Lower lobe of right lung (tissue), 2 donors: Measurements from ENCODE around the gene KLF13. TPM values are rescaled to one million over a fixed set of nuclear protein-coding genes. Genes with fewer than 3 reads are reported as not detected.

Experiments used
- ATAC-seq, 2 donors: fragments of 200-7000 bp; cut with Tn5 transposase; one replicate each; pipeline ENCODE4 v1.9.1; 2020 to 2022; ENCODE audit warnings: mild to moderate bottlenecking in 2 of 2, moderate library complexity in 2 of 2
- DNase-seq: peaks from one replicate; pipeline ENCODE4 v3.0.0-alpha.2; 2020
- H3K27ac ChIP-seq: fragments of 200-600 bp; one replicate; pipeline ENCODE4 v1.8.0; 2022
- H3K27me3 ChIP-seq: fragments of 200-600 bp; one replicate; pipeline ENCODE4 v1.8.0; 2022; ENCODE audit warnings: low read depth
- H3K36me3 ChIP-seq: fragments of 200-600 bp; one replicate; pipeline ENCODE4 v1.8.0; 2022; ENCODE audit warnings: mild to moderate bottlenecking
- H3K4me1 ChIP-seq: fragments of 200-600 bp; one replicate; pipeline ENCODE4 v1.8.0; 2022
- H3K4me3 ChIP-seq: fragments of 200-600 bp; one replicate; pipeline ENCODE4 v1.8.0; 2022; ENCODE audit warnings: mild to moderate bottlenecking
- H3K9me3 ChIP-seq: fragments of 200-600 bp; one replicate; pipeline ENCODE4 v1.8.0; 2022
- intact Hi-C: fragments of 100-400 bp; cut with DNase I; formaldehyde crosslinking; loops from one replicate; pipeline ENCODE4 v1.11.0; 2022
- total RNA-seq: library from RNA; stranded (reverse); fragmentation: NEBNext Ultra II Directional; extraction: Animal tissue kit (Norgen Biotek cat#: 25700); gene quantifications from one replicate; pipeline ENCODE4 v1.2.1, GENCODE V29; 2021
- TF ChIP-seq, protein P1 (sequence below): fragments of 200-600 bp; IDR thresholded peaks from one replicate; pipeline ENCODE4 v1.8.0; 2022; ENCODE audit warnings: antibody characterized with exemption, mild to moderate bottlenecking
- donor health status: DM: no; HTN: yes; CAD: no; lungs with severe emphysema.

Gene KLF13
- total RNA-seq, 1 donor from 2014 or later: 178 TPM

DNA sequence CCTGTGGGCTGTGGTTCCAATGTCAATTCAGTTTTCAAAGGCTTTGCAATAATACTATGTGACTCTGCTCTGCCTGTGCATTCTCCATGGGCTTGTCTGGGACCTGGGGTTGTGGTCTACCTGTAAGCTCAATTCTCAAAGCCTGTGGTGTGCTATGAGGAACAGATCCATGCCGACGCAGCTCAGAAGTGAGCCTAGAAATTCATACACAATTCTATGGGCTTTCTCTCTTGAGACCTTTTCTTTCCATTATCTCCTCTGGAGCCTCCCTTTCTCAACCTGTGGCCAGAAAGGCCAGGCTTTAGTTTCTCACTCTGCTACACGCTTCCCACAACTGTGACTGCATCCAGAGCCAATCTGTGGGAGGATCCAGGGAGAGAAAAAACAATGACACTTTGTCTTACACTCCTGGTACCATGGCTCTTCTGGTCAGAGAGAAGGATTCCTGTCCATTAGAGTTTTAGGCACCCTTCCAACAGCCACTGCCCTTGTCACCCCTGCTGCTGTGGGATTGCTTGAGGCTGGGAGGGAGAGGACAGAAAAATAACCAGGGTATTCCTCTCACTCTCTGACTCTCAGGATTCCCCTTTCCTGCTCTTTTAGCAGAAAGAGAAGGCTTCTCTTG, 34.1 kb upstream of the KLF13 start:
- ATAC-seq: no peak

DNA sequence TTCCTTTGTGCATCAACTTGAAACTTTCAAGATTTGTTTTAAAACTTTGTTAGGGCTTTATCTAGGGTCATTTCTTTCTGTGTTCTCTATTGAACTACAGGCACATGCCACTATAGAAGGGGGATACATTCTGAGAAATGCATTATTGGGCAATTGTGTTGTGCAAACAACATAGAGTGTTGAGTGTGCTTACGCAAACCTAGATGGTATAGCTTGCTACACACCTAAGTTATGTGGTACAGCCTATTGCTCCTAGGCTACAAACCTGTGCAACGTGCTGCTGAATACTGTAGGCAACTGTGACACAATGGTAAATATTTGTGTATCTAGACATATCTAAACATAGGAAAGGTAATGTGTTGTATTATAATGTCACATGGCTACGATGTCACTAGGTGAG, 33.0 kb upstream of the KLF13 start:
- H3K4me1 ChIP-seq: peaks cover 16% of the 10 kb centered on the region
- H3K36me3 ChIP-seq: no peaks in the 10 kb centered on the region
- no peak overlapping the region for H3K4me3 ChIP-seq
- no peak overlapping the region for H3K27ac ChIP-seq
- no peaks in the 10 kb centered on the region for H3K27me3 ChIP-seq
- no peak for DNase-seq
- TF ChIP-seq, protein P1, sequence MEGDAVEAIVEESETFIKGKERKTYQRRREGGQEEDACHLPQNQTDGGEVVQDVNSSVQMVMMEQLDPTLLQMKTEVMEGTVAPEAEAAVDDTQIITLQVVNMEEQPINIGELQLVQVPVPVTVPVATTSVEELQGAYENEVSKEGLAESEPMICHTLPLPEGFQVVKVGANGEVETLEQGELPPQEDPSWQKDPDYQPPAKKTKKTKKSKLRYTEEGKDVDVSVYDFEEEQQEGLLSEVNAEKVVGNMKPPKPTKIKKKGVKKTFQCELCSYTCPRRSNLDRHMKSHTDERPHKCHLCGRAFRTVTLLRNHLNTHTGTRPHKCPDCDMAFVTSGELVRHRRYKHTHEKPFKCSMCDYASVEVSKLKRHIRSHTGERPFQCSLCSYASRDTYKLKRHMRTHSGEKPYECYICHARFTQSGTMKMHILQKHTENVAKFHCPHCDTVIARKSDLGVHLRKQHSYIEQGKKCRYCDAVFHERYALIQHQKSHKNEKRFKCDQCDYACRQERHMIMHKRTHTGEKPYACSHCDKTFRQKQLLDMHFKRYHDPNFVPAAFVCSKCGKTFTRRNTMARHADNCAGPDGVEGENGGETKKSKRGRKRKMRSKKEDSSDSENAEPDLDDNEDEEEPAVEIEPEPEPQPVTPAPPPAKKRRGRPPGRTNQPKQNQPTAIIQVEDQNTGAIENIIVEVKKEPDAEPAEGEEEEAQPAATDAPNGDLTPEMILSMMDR: no peak
- ATAC-seq: no peak
- intact Hi-C loops: no loop called here
- H3K9me3 ChIP-seq: no peaks in the 10 kb centered on the region

More for the DNA sequence above, 34.1 kb upstream of the KLF13 start:
- H3K4me1 ChIP-seq: peaks cover 14% of the 10 kb centered on the region
- no peak for DNase-seq
- no peaks in the 10 kb centered on the region for H3K36me3 ChIP-seq
- intact Hi-C loops: no loop called here
- H3K27me3 ChIP-seq: no peaks in the 10 kb centered on the region
- H3K9me3 ChIP-seq: no peaks in the 10 kb centered on the region
- TF ChIP-seq, protein P1: no peak
- H3K27ac ChIP-seq: no peak overlapping the region
- H3K4me3 ChIP-seq: no peak overlapping the region

DNA sequence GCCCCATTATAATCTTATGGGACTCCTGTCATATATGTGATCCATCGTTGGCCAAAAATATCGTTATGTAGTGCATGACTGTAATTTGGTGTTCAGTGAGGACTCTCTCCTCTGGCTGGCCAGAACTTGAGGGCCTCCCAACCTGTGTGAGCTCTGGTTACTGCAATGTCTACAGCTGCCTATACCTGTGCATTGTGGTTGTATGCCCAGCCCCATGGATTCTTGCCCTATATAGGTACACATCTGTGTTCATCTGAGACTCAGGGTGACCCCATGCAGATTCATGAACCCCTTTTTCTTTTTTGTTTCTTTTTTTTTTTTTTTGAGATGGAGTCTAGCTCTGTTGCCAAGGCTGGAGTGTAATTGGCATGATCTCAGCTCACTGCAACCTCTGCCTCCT, 32.6 kb upstream of the KLF13 start:
- Histone ChIP-seq H3K36me3 (no peaks in the 10 kb centered on the region), H3K27me3 (no peaks in the 10 kb centered on the region), H3K4me1 (peaks cover 16% of the 10 kb centered on the region), H3K9me3 (no peaks in the 10 kb centered on the region), H3K27ac (no peak overlapping the region), H3K4me3 (no peak overlapping the region)
- intact Hi-C loops: no loop called here
- DNase-seq (no peak), ATAC-seq (no peak)
- TF ChIP-seq, protein P1: no peak

DNA sequence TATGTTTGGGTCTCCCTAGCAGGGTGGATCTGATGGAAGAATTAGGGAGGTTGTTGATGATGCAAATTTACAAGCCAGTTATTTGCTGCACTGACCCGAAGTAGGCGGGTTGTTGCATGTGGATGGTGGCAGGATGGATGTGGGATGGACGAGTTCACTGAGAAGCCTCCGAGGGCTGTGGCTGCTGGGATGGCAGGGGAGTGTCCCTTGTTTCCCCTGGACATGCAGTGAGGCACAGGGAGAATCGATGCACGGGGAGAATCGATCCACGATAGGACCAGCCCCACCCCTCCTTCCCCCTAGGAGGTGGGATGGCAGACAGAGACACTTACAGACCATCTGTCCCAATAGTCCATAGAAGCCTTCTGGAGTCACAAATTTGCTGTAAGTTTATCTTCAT, 31.0 kb upstream of the KLF13 start:
- H3K27ac ChIP-seq: no peak overlapping the region
- TF ChIP-seq, protein P1: no peak

DNA sequence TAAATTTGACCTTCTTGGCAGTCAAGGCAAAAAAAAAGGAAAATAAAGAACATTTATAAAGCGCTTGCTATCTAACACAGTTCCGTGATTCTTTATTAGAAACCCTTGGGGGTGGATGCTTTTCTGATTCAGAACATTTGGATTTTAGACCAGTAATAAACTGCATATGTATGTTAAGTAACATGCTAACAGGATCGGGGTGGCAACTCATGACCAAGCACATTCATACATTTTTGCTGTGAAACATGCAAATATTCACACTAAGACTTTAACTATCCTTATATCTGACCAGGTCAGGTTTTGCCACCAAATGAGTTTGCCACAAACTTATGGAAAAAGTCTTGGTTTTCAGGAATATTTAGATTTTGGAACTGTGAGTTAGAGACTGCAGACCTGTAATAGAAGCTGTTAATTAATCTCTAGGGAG, 30.4 kb upstream of the KLF13 start:
- ATAC-seq (no peak), DNase-seq (no peak)
- Histone ChIP-seq H3K36me3 (no peaks in the 10 kb centered on the region), H3K9me3 (no peaks in the 10 kb centered on the region), H3K4me3 (no peak overlapping the region), H3K27ac (no peak overlapping the region), H3K4me1 (peaks cover 20% of the 10 kb centered on the region), H3K27me3 (no peaks in the 10 kb centered on the region)
- intact Hi-C loops: no loop called here
- TF ChIP-seq, protein P1: no peak

More for the DNA sequence above, 31.0 kb upstream of the KLF13 start:
- peaks cover 16% of the 10 kb centered on the region for H3K4me1 ChIP-seq
- intact Hi-C loops: no loop called here
- no peaks in the 10 kb centered on the region for H3K36me3 ChIP-seq
- H3K9me3 ChIP-seq: no peaks in the 10 kb centered on the region
- no peak overlapping the region for H3K4me3 ChIP-seq
- DNase-seq (no peak), ATAC-seq (no peak)
- no peaks in the 10 kb centered on the region for H3K27me3 ChIP-seq
